ENCODE results near the gene PWWP2B. TPM values are rescaled to one million over a fixed set of nuclear protein-coding genes. Genes with fewer than 3 reads are reported as not detected.

The PWWP2B gene
- total and polyA plus RNA-seq, 2 of the 8 experiments (the other 6 are each of a cell fraction or from before 2014, with no cell fraction given), result 5.3 to 10.8 TPM

DNA sequence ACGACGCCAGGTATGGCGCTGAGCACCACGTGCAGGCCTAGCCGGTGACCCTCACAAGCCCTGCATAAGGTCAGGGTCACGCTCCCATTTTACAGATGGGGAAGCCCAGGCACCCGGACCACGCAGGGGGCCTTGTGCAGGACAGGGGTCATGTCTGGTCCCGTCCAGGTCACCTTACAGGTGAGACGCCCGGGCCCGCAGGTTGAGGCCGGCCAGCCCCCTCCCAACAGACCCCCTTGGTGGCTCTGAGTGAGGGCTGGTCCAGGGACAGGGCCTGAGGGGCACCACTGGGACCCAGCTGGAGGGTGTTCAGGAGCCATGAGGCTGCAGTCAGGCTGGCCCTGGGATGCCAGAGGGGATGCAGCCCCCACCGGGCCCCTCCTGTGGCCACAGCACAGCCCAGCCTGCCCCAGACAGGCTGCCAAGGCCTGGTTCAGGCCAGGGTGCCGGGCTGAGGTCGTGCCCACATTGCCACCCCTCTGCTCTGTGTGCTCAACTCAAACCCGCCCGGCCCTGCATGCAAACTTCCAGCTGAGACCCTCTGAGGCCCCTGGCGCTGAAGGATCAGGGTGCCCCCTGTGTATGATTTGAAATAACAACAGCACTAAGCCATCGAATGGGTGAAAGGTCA is 69.0 kb downstream of the PWWP2B start:
- H2BK20ac ChIP-seq (ENCODE audit: low read length), result no peak overlapping the region
- H2BK120ac ChIP-seq (replicated peaks; ENCODE audit: low read depth, low read length), result no peak overlapping the region
- no peak overlapping the region for H4K91ac ChIP-seq (replicated peaks; ENCODE audit: insufficient read length, low read length)
- no peak overlapping the region for H2BK15ac ChIP-seq (ENCODE audit: low read length)
- no peak overlapping the region for H2AFZ ChIP-seq (ENCODE audit: low read length)
- peaks cover 3% of the 10 kb centered on the region; the same call in 1 of the 2 replicates for H3K23me2 ChIP-seq (ENCODE audit: low read depth, low read length)
- POLR2A ChIA-PET (ENCODE audit: partially characterized antibody), result interaction anchor here (1.2 kb wide), 1 partner anchor 55 kb away, joined by 4 read pairs; no protein-coding TSS in a partner anchor
- no peaks in the 10 kb centered on the region for H3K9me3 ChIP-seq (ENCODE audit: insufficient read depth in 2 of 2, low read depth in 1 of 2, low read length in 1 of 2)
- H2BK5ac ChIP-seq (ENCODE audit: low read depth, low read length), result no peak overlapping the region
- H3K79me2 ChIP-seq (ENCODE audit: control insufficient read depth in 1 of 2, insufficient read depth in 2 of 2, low read length in 2 of 2), result no peaks in the 10 kb centered on the region
- H2AK5ac ChIP-seq (ENCODE audit: low read depth, low read length), result 0 out of 2 replicates have a peak overlapping the region, but pooled peaks have one; percentile 13
- no peak overlapping the region for H4K5ac ChIP-seq (ENCODE audit: insufficient read length, low read depth, low read length)
- H3K27me3 ChIP-seq (replicated peaks in 1 of 4; ENCODE audit: control insufficient read depth in 3 of 4, extremely low read depth in 1 of 4, insufficient read depth in 3 of 4, low read length in 3 of 4), result no peaks in the 10 kb centered on the region; a peak in 3 of 7 replicates
- FAIRE-seq (no peak), DNase-seq (ENCODE audit: low read depth in 1 of 2, low spot score in 2 of 2) (no peak)
- H2BK12ac ChIP-seq (ENCODE audit: low read depth, low read length), result no peak overlapping the region
- H3K9ac ChIP-seq (replicated peaks in 1 of 4; ENCODE audit: extremely low read depth in 1 of 4, low read depth in 3 of 4, low read length in 3 of 4), result no peak overlapping the region
- no peak overlapping the region for H3K4ac ChIP-seq (replicated peaks; ENCODE audit: insufficient read length, low read depth, low read length)
- H3K23ac ChIP-seq (ENCODE audit: insufficient read length), result no peak overlapping the region
- no peaks in the 10 kb centered on the region for H4K20me1 ChIP-seq (replicated peaks in 1 of 2; ENCODE audit: control insufficient read depth in 1 of 2, insufficient read depth in 2 of 2, low read length in 2 of 2)
- no peak overlapping the region for H3K27ac ChIP-seq (ENCODE audit: low read depth, low read length)
- H3K56ac ChIP-seq (replicated peaks; ENCODE audit: insufficient read length, low read depth, low read length), result no peak overlapping the region
- H3K4me2 ChIP-seq (ENCODE audit: insufficient read depth in 1 of 2, low read depth in 2 of 2, low read length in 2 of 2), result no peak overlapping the region
- H3K18ac ChIP-seq (ENCODE audit: extremely low read depth, low read length), result no peak overlapping the region; the same call in none of the 2 replicates
- H3K36me3 ChIP-seq (ENCODE audit: control insufficient read depth in 2 of 4, insufficient read depth in 4 of 4, low read length in 3 of 4), result no peaks in the 10 kb centered on the region
- no peaks in the 10 kb centered on the region for H3K79me1 ChIP-seq (ENCODE audit: low read depth, low read length)
- CTCF ChIA-PET (ENCODE audit: partially characterized antibody), result interaction anchor here (0.8 to 10.0 kb wide), 10 partner anchors 11 to 189 kb away, joined by 3 to 88 read pairs (median 4); no protein-coding TSS in a partner anchor
- H4K8ac ChIP-seq (ENCODE audit: extremely low read depth, insufficient read depth, low read length), result no peak overlapping the region; the same call in 1 of the 2 replicates
- 89% methylated on average over 12 of the region's 20 CpGs; no CpG with 5 or more reads in 1 of the 2 experiments for WGBS, 2 experiments (ENCODE audit: extremely low coverage in 1 of 2, insufficient coverage in 1 of 2, insufficient read length in 1 of 2, insufficient replicate concordance in 2 of 2, low coverage in 1 of 2, low lambda C conversion rate in 2 of 2, missing lambda C conversion rate in 1 of 2)
- no peak overlapping the region for H3K14ac ChIP-seq (ENCODE audit: insufficient read length)
- H3K4me1 ChIP-seq (replicated peaks in 1 of 4; ENCODE audit: control insufficient read depth in 3 of 4, insufficient read depth in 4 of 4, low read length in 3 of 4), result peaks cover 0 to 14% (median 8%) of the 10 kb centered on the region in 4 experiments; a peak in 6 of 7 replicates
- H3K4me3 ChIP-seq (ENCODE audit: extremely low read depth in 1 of 4, insufficient read depth in 2 of 4, low read depth in 3 of 4, low read length in 4 of 4), result no peak overlapping the region
- TF ChIP-seq CTCF (IDR thresholded peaks at IDR 0.05; ENCODE audit: control extremely low read depth in 1 of 3, insufficient read depth in 1 of 3, low read depth in 1 of 3, low read length in 3 of 3), result no peak
- TF ChIP-seq KDM4A (IDR thresholded peaks at IDR 0.05; ENCODE audit: low read depth, low read length, severe bottlenecking), result no peak
- no peak for TF ChIP-seq JUND (IDR thresholded peaks at IDR 0.05; ENCODE audit: low read length)
- TF ChIP-seq CBX8 (IDR thresholded peaks at IDR 0.05; ENCODE audit: borderline replicate concordance, low read depth, low read length), result no peak
- no peak for TF ChIP-seq RFX5 (IDR thresholded peaks at IDR 0.05; ENCODE audit: borderline replicate concordance, low read depth, low read length)
- no peak for TF ChIP-seq NANOG (IDR thresholded peaks at IDR 0.05; ENCODE audit: insufficient read depth, low read depth, low read length, poor library complexity, severe bottlenecking)
- no peak for TF ChIP-seq KDM1A (IDR thresholded peaks at IDR 0.05; ENCODE audit: borderline replicate concordance, low read length)
- TF ChIP-seq SIX5 (IDR thresholded peaks at IDR 0.05; ENCODE audit: low read depth, low read length), result no peak
- TF ChIP-seq MAX (IDR thresholded peaks at IDR 0.05), result no peak
- no peak for TF ChIP-seq EGR1 (IDR thresholded peaks at IDR 0.05; ENCODE audit: borderline replicate concordance, low read depth, low read length)

Data from H1 (cell line).